Effector memory CD4-positive, alpha-beta T cell (primary cell): ENCODE data around the gene PDCD5.

Experiments used
- DNase-seq, 3 donors: peaks; one replicate each; pipeline ENCODE4 v3.0.0-alpha.2; 2020
- H3K27ac ChIP-seq: 2 replicates; pipeline ENCODE4 v1.7.0; 2013; ENCODE audit warnings: mild to moderate bottlenecking, low read length, moderate library complexity; ENCODE audit not compliant: insufficient read depth, poor library complexity, severe bottlenecking
- H3K27me3 ChIP-seq: replicated peaks from 2 replicates; pipeline ENCODE4 v1.7.0; 2013; ENCODE audit warnings: mild to moderate bottlenecking, low read length; ENCODE audit not compliant: insufficient read depth, control insufficient read depth, poor library complexity, severe bottlenecking
- H3K36me3 ChIP-seq: 2 replicates; pipeline ENCODE4 v1.7.0; 2013; ENCODE audit warnings: mild to moderate bottlenecking, low read length, moderate library complexity; ENCODE audit not compliant: control insufficient read depth, insufficient read depth
- H3K4me1 ChIP-seq: 2 replicates; pipeline ENCODE4 v1.7.0; 2013; ENCODE audit warnings: low read length, mild to moderate bottlenecking; ENCODE audit not compliant: control insufficient read depth, insufficient read depth, poor library complexity, severe bottlenecking
- H3K4me3 ChIP-seq: 2 replicates; pipeline ENCODE4 v1.7.0; 2013; ENCODE audit warnings: low read length, low read depth, mild to moderate bottlenecking; ENCODE audit not compliant: insufficient read depth, poor library complexity, severe bottlenecking
- H3K9me3 ChIP-seq: 2 replicates; pipeline ENCODE4 v1.7.0; 2013; ENCODE audit warnings: mild to moderate bottlenecking, low read length, moderate library complexity; ENCODE audit not compliant: control insufficient read depth

PDCD5 gene

GRCh38 chr19:32603961-32604360, 23.0 kb downstream of the PDCD5 start:
- no peak overlapping the region for H3K27ac ChIP-seq
- peaks cover 44% of the 10 kb centered on the region for H3K36me3 ChIP-seq

GRCh38 chr19:32605544-32605943, 24.6 kb downstream of the PDCD5 start:
- no peaks in the 10 kb centered on the region for H3K27me3 ChIP-seq
- no peak for DNase-seq
- peaks cover 43% of the 10 kb centered on the region for H3K36me3 ChIP-seq
- H3K4me1 ChIP-seq, result no peaks in the 10 kb centered on the region
- H3K27ac ChIP-seq, result no peak overlapping the region
- no peaks in the 10 kb centered on the region for H3K9me3 ChIP-seq
- H3K4me3 ChIP-seq, result no peak overlapping the region

More at GRCh38 chr19:32603961-32604360, 23.0 kb downstream of the PDCD5 start:
- Histone ChIP-seq H3K4me3 (no peak overlapping the region), H3K4me1 (no peaks in the 10 kb centered on the region), H3K9me3 (no peaks in the 10 kb centered on the region), H3K27me3 (no peaks in the 10 kb centered on the region)
- no peak for DNase-seq

- Histone ChIP-seq H3K4me1 (no peaks in the 10 kb centered on the region), H3K4me3 (no peak overlapping the region), H3K9me3 (no peaks in the 10 kb centered on the region), H3K36me3 (peaks cover 43% of the 10 kb centered on the region), H3K27ac (no peak overlapping the region), H3K27me3 (no peaks in the 10 kb centered on the region)
- DNase-seq, result no peak
Measured at GRCh38 chr19:32606289-32606688, 25.3 kb downstream of the PDCD5 start.

- no peaks in the 10 kb centered on the region for H3K27me3 ChIP-seq
- H3K9me3 ChIP-seq, result no peaks in the 10 kb centered on the region
- H3K4me3 ChIP-seq, result no peak overlapping the region
- H3K36me3 ChIP-seq, result peaks cover 45% of the 10 kb centered on the region
- no peak for DNase-seq
- H3K27ac ChIP-seq, result no peak overlapping the region
- no peaks in the 10 kb centered on the region for H3K4me1 ChIP-seq
Measured at GRCh38 chr19:32607479-32607878, 26.5 kb downstream of the PDCD5 start.

GRCh38 chr19:32611161-32611560, 30.2 kb downstream of the PDCD5 start:
- no peak overlapping the region for H3K4me3 ChIP-seq
- H3K27me3 ChIP-seq, result no peaks in the 10 kb centered on the region
- H3K36me3 ChIP-seq, result peaks cover 45% of the 10 kb centered on the region

GRCh38 chr19:32613008-32613407, 32.0 kb downstream of the PDCD5 start:
- peaks cover 47% of the 10 kb centered on the region for H3K36me3 ChIP-seq
- H3K27ac ChIP-seq, result no peak overlapping the region

More at GRCh38 chr19:32611161-32611560, 30.2 kb downstream of the PDCD5 start:
- no peaks in the 10 kb centered on the region for H3K4me1 ChIP-seq
- H3K27ac ChIP-seq, result no peak overlapping the region
- H3K9me3 ChIP-seq, result no peaks in the 10 kb centered on the region
- no peak for DNase-seq

GRCh38 chr19:32614916-32615315, 33.9 kb downstream of the PDCD5 start:
- Histone ChIP-seq H3K27ac (no peak overlapping the region), H3K4me3 (no peak overlapping the region), H3K36me3 (peaks cover 62% of the 10 kb centered on the region), H3K4me1 (no peaks in the 10 kb centered on the region), H3K9me3 (no peaks in the 10 kb centered on the region), H3K27me3 (no peaks in the 10 kb centered on the region)
- DNase-seq, result no peak

More at GRCh38 chr19:32613008-32613407, 32.0 kb downstream of the PDCD5 start:
- no peaks in the 10 kb centered on the region for H3K27me3 ChIP-seq
- no peaks in the 10 kb centered on the region for H3K9me3 ChIP-seq
- H3K4me1 ChIP-seq, result no peaks in the 10 kb centered on the region
- H3K4me3 ChIP-seq, result no peak overlapping the region
- no peak for DNase-seq

- no peak for DNase-seq
- no peaks in the 10 kb centered on the region for H3K27me3 ChIP-seq
- H3K27ac ChIP-seq, result no peak overlapping the region
- H3K4me1 ChIP-seq, result no peaks in the 10 kb centered on the region
- H3K4me3 ChIP-seq, result no peak overlapping the region
- H3K36me3 ChIP-seq, result peaks cover 64% of the 10 kb centered on the region
- H3K9me3 ChIP-seq, result no peaks in the 10 kb centered on the region
Measured at GRCh38 chr19:32615569-32615968, 34.6 kb downstream of the PDCD5 start.

GRCh38 chr19:32619051-32619685, 38.2 kb downstream of the PDCD5 start:
- Histone ChIP-seq H3K4me3 (no peak overlapping the region), H3K36me3 (peaks cover 76% of the 10 kb centered on the region), H3K9me3 (no peaks in the 10 kb centered on the region)

GRCh38 chr19:32622002-32622401, 41.0 kb downstream of the PDCD5 start:
- no peaks in the 10 kb centered on the region for H3K27me3 ChIP-seq
- no peak overlapping the region for H3K4me3 ChIP-seq
- no peaks in the 10 kb centered on the region for H3K9me3 ChIP-seq
- no peaks in the 10 kb centered on the region for H3K4me1 ChIP-seq
- DNase-seq, result no peak
- H3K36me3 ChIP-seq, result peaks cover 58% of the 10 kb centered on the region
- no peak overlapping the region for H3K27ac ChIP-seq

More at GRCh38 chr19:32619051-32619685, 38.2 kb downstream of the PDCD5 start:
- DNase-seq, result no peak
- Histone ChIP-seq H3K27me3 (no peaks in the 10 kb centered on the region), H3K4me1 (no peaks in the 10 kb centered on the region), H3K27ac (no peak overlapping the region)
